DOHH2 (cell line): ENCODE results near the gene HNRNPUL1.

Experiments used
- CTCF ChIP-seq: fragments of 200-600 bp; sonication (generic); IDR thresholded peaks from one replicate; pipeline ENCODE4 v1.5.1; 2014; ENCODE audit warnings: antibody characterized with exemption, mild to moderate bottlenecking, low read depth, low read length; ENCODE audit not compliant: poor library complexity, severe bottlenecking
- EZH2phosphoT487 ChIP-seq: fragments of 200-600 bp; sonication (generic); IDR thresholded peaks from 2 replicates; pipeline ENCODE4 v1.6.1; 2017; ENCODE audit warnings: borderline replicate concordance, mild to moderate bottlenecking, antibody characterized with exemption, low read length, moderate library complexity, mixed read lengths

- TF ChIP-seq CTCF: no peak
- TF ChIP-seq EZH2phosphoT487: no peak
These were observed 45.9 kb upstream of the HNRNPUL1 start for GRCh38 chr19:41218249-41218614.
